Measurements from ENCODE around the gene CCDC70.

CCDC70 gene

DNA sequence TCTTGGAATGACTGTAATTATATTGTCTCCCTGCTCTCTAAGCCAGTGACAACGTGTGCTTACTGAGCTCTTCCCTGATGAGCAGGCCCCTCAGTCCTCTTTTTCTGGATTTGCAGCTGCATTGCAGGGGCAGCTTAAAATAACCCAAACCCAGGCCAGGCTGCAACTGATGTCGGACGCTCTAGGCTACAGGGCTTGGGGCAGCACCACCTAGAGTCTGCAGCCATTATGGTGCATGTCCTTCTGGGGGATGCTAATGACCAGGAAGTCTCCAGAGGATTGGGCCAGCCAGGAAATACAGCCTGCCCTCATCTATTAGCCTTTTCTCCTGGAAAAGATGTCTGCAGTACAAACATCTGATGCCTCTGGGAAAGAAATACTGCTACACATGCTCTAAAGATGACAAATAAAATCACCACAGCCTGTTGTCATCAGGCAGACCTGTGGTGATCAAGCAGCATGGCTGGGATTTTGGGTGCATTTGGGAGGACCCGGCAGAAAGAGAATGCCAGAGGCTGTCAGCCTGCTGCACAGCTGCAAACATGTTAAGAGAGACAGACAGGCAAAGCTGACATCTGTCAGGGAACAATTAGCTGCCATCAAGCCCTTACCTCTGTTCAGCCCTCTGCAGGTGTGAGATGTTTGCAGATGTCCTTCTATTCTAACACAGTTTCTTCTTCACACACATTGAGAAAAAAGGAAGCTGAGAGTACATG, 51.8 kb downstream of the CCDC70 start:
- TF ChIP-seq, protein P1, sequence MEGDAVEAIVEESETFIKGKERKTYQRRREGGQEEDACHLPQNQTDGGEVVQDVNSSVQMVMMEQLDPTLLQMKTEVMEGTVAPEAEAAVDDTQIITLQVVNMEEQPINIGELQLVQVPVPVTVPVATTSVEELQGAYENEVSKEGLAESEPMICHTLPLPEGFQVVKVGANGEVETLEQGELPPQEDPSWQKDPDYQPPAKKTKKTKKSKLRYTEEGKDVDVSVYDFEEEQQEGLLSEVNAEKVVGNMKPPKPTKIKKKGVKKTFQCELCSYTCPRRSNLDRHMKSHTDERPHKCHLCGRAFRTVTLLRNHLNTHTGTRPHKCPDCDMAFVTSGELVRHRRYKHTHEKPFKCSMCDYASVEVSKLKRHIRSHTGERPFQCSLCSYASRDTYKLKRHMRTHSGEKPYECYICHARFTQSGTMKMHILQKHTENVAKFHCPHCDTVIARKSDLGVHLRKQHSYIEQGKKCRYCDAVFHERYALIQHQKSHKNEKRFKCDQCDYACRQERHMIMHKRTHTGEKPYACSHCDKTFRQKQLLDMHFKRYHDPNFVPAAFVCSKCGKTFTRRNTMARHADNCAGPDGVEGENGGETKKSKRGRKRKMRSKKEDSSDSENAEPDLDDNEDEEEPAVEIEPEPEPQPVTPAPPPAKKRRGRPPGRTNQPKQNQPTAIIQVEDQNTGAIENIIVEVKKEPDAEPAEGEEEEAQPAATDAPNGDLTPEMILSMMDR (IDR thresholded peaks at IDR 0.05) = no peak

DNA sequence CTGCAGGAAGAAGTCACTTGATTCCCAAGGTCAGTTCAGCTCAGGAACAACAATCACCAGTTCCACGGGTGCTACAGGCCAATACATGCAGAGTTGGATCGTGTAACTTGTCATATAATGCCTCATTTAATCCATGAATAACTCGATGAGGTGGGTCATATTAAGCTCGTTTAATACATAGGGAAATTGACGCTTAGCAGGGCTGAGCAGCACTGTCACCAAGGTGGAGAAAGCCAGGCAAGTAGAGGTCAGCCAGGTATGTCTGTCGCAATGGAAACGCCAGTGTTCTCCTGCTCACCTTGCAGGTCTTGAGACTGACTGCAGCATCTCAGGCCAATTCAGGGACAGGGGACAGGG, 52.3 kb downstream of the CCDC70 start:
- TF ChIP-seq, protein P1 (IDR thresholded peaks at IDR 0.05) = no peak
